HG02798 (cell line): Measurements from ENCODE around the gene TBL1XR1.

Experiments
- ATAC-seq: cut with Tn5 transposase; IDR thresholded peaks from one replicate; pipeline ENCODE4 v1.9.1; 2021; ENCODE audit warnings: mild to moderate bottlenecking; ENCODE audit not compliant: unreplicated experiment, poor library complexity

The TBL1XR1 gene

GRCh38 chr3:176977331-176977730, 220.0 kb downstream of the TBL1XR1 start:
- ATAC-seq: no peak

DNA sequence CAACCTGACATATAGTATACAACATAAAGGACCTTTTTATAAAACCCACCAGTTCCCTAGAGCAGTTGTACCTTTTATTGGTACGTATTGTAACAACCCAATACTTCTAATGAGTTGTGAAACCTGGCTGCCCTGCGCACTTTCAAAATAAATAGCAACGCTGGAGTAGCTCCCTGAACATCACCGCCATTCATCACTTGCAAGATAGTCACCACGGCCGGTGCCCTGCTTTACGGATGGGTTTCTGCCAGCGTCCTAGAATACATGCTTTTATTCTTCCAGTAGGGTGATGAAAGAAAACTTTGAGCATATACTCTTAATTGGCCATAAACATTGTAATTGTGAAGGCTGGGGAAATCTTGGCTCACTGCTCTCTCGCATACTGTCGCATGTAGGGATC, 220.7 kb downstream of the TBL1XR1 start:
- ATAC-seq: no peak

GRCh38 chr3:176974279-176974678, 223.0 kb downstream of the TBL1XR1 start:
- ATAC-seq: no peak

GRCh38 chr3:176971613-176972174, 225.6 kb downstream of the TBL1XR1 start:
- no peak for ATAC-seq

GRCh38 chr3:176970770-176971169, 226.5 kb downstream of the TBL1XR1 start:
- ATAC-seq: no peak

DNA sequence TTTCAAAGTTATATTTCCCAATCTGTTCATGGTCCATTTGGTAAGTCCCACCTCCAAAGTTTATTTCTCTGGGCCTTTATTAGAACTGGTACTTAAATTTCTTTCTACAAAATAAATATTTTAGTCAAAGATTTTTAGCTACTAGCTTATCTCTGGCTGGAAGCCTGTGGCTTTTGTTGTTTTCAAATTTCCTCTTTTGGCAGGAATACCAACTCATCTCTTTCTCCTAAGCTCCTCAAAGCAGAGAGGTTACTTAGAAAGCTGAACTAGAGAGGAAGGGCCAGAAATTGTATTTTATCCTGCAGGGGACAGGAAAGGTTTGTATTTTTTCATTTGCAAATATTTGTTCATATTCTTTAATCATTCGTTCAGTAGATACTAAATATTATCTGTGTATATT, 227.8 kb downstream of the TBL1XR1 start:
- no peak for ATAC-seq
